K562 (cell line): ENCODE data around the gene KSR2. TPM values are rescaled to one million over a fixed set of nuclear protein-coding genes. Genes with fewer than 3 reads are reported as not detected.

Source experiments
- ATAC-seq: fragments of 200-7000 bp; cut with Tn5 transposase; 3 replicates; pipeline ENCODE4 v1.9.1; 2020; ENCODE audit warnings: moderate library complexity
- BruUV-seq: library from RNA; stranded (reverse); fragments of 400-500 nt; replicated peaks from 2 replicates; lab custom pipeline; 2021; lab: Mats Ljungman, UMichigan
- CTCF ChIA-PET: fragments of 300-600 bp; formaldehyde crosslinking; extraction: SDS; loops from one replicate; lab custom pipeline; 2021; ENCODE audit warnings: low intra/inter-chr PET ratio; lab: Yijun Ruan, JAX
- POLR2A ChIA-PET: fragments of 300-600, 350-650 bp; sonication (Branson Sonifier 250); formaldehyde crosslinking; extraction: SDS; loops from one replicate; lab custom pipeline; 2021; ENCODE audit warnings: antibody characterized with exemption, inconsistent platforms; lab: Yijun Ruan, JAX
- DNase-seq, 4 experiments: peaks; one replicate each; pipeline versions ENCODE4 v3.0.0 to v3.0.0-alpha.2; 2011 to 2018; ENCODE audit warnings: low spot score in 3 of 4, mixed read lengths in 3 of 4; ENCODE audit errors: extremely low read depth in 1 of 4
- FAIRE-seq: peaks from 2 replicates; lab custom pipeline; 2011; peaks lifted over from hg19 to GRCh38; lab: Jason Lieb, UNC
- H2AFZ ChIP-seq: 2 replicates; pipeline ENCODE4 v1.6.0; 2011; ENCODE audit warnings: low read depth, low read length, control low read depth, inconsistent platforms
- H3K27ac ChIP-seq: fragments of 200-600 bp; 3 replicates; pipeline ENCODE4 v1.8.0; 2011; ENCODE audit warnings: low read depth, mild to moderate bottlenecking, control low read depth, inconsistent platforms, low read length, moderate library complexity, mixed read lengths; ENCODE audit errors: extremely low read depth
- H3K27me3 ChIP-seq, 2 experiments: fragments of 300-600 bp in 1 of 2; 2 replicates in 1 of 2; 3 replicates in 1 of 2; pipeline versions ENCODE4 v1.6.0 to v1.8.0; 2011; ENCODE audit warnings: inconsistent platforms in 2 of 2, low read length in 2 of 2, mild to moderate bottlenecking in 1 of 2, mixed read lengths in 1 of 2, moderate library complexity in 1 of 2; ENCODE audit not compliant: control insufficient read depth in 2 of 2, insufficient read depth in 2 of 2
- H3K36me3 ChIP-seq: fragments of 300-600 bp; 3 replicates; pipeline ENCODE4 v1.8.0; 2011; ENCODE audit warnings: mild to moderate bottlenecking, low read length, inconsistent platforms; ENCODE audit not compliant: control insufficient read depth, insufficient read depth
- H3K4me1 ChIP-seq, 2 experiments: fragments of 200-600 bp in 1 of 2; replicated peaks in 1 of 2; 2 replicates in 1 of 2; 3 replicates in 1 of 2; pipeline versions ENCODE4 v1.5.1 to v1.8.0; 2011; ENCODE audit warnings: inconsistent platforms in 2 of 2, low read length in 2 of 2, mild to moderate bottlenecking in 1 of 2, mixed read lengths in 1 of 2, moderate library complexity in 1 of 2; ENCODE audit not compliant: control insufficient read depth in 2 of 2, insufficient read depth in 2 of 2
- H3K4me2 ChIP-seq: 2 replicates; pipeline ENCODE4 v1.6.1; 2011; ENCODE audit warnings: low read length, control low read depth, inconsistent platforms, mixed read lengths; ENCODE audit not compliant: insufficient read depth
- H3K4me3 ChIP-seq: fragments of 200-600 bp; sonication (generic), shearing (Covaris generic); 2 replicates; pipeline ENCODE4 v1.5.1; 2016; ENCODE audit warnings: control low read depth, inconsistent platforms
- H3K79me2 ChIP-seq: fragments of 200-600 bp; 3 replicates; pipeline ENCODE4 v1.8.0; 2011; ENCODE audit warnings: low read length, inconsistent platforms; ENCODE audit not compliant: control insufficient read depth, insufficient read depth
- H3K9ac ChIP-seq, 2 experiments: 2 replicates each; pipeline versions ENCODE4 v1.6.0 to v1.6.1; 2011; ENCODE audit warnings: low read depth in 2 of 2, low read length in 2 of 2, control low read depth in 1 of 2, inconsistent platforms in 1 of 2, mild to moderate bottlenecking in 1 of 2, mixed read lengths in 1 of 2; ENCODE audit not compliant: insufficient read depth in 1 of 2
- H3K9me1 ChIP-seq: one replicate; pipeline ENCODE4 v1.6.0; 2011; ENCODE audit warnings: inconsistent platforms, mild to moderate bottlenecking, low read length, moderate library complexity; ENCODE audit not compliant: control insufficient read depth, insufficient read depth
- H3K9me3 ChIP-seq: replicated peaks from 2 replicates; pipeline ENCODE4 v1.5.1; 2011; ENCODE audit warnings: low read depth, low read length, inconsistent platforms; ENCODE audit not compliant: control insufficient read depth, insufficient read depth
- H4K20me1 ChIP-seq: replicated peaks from 2 replicates; pipeline ENCODE4 v1.6.1; 2011; ENCODE audit warnings: low read length, inconsistent platforms, mixed read lengths; ENCODE audit not compliant: control insufficient read depth, insufficient read depth
- ATF3 ChIP-seq, 2 experiments: fragments of 450-650 bp in 1 of 2; sonication (generic) in 1 of 2; formaldehyde crosslinking in 1 of 2; IDR thresholded peaks in 1 of 2; conservative IDR thresholded peaks in 1 of 2; 2 replicates each; pipeline versions ENCODE4 v1.6.1 to v1.8.1; 2016 to 2023; ENCODE audit warnings: mild to moderate bottlenecking in 2 of 2, moderate library complexity in 2 of 2, inconsistent platforms in 1 of 2, missing genetic modification reagents in 1 of 2
- CREB1 ChIP-seq, 2 experiments: sonication (generic) in 1 of 2; formaldehyde crosslinking in 1 of 2; IDR thresholded peaks; 2 replicates each; pipeline versions ENCODE4 v1.6.1 to v1.8.0; 2012 to 2022; ENCODE audit warnings: inconsistent platforms in 1 of 2, mild to moderate bottlenecking in 1 of 2, missing genetic modification reagents in 1 of 2, moderate library complexity in 1 of 2
- EZH2 ChIP-seq: IDR thresholded peaks from 2 replicates; pipeline ENCODE4 v1.6.1; 2012; ENCODE audit warnings: low read depth, mild to moderate bottlenecking, inconsistent platforms, low read length, borderline replicate concordance
- HNRNPLL ChIP-seq: fragments of 200-400 bp; formaldehyde crosslinking; IDR thresholded peaks from 2 replicates; pipeline ENCODE4 v1.6.1; 2017; ENCODE audit warnings: low read length, low read depth, mild to moderate bottlenecking; ENCODE audit not compliant: poor library complexity, severe bottlenecking
- PHB ChIP-seq: fragments of 250-450 bp; sonication (Bioruptor Pico); IDR thresholded peaks from 2 replicates; pipeline ENCODE4 v1.5.0; 2021
- POLR3A ChIP-seq: IDR thresholded peaks from 2 replicates; pipeline ENCODE4 v1.6.1; 2011; ENCODE audit warnings: borderline replicate concordance, mild to moderate bottlenecking, moderate library complexity; ENCODE audit not compliant: insufficient read length, insufficient read depth; ENCODE audit errors: extremely low read depth
- PYGO2 ChIP-seq: fragments of 450-650 bp; IDR thresholded peaks from 2 replicates; pipeline ENCODE4 v1.6.1; 2016; ENCODE audit warnings: mild to moderate bottlenecking, missing genetic modification characterization, moderate library complexity, missing compliant biosample characterization
- SUPT5H ChIP-seq: fragments of 450-650 bp; IDR thresholded peaks from 2 replicates; pipeline ENCODE4 v1.6.1; 2016
- WHSC1 ChIP-seq: IDR thresholded peaks from one replicate; pipeline ENCODE4 v1.6.1; 2012; ENCODE audit warnings: low read length, control low read depth, inconsistent platforms
- ZFP36 ChIP-seq: fragments of 150-350 bp; IDR thresholded peaks from 2 replicates; pipeline ENCODE4 v1.6.1; 2018; ENCODE audit warnings: low read length, low read depth; ENCODE audit not compliant: partially characterized antibody
- ZNF253 ChIP-seq: fragments of 250-450 bp; sonication (Bioruptor Pico); conservative IDR thresholded peaks from 2 replicates; pipeline ENCODE4 v1.6.1; 2021; ENCODE audit warnings: mild to moderate bottlenecking
- ZNF507 ChIP-seq: conservative IDR thresholded peaks from 2 replicates; pipeline ENCODE4 v1.6.1; 2017; ENCODE audit warnings: missing genetic modification characterization, missing compliant biosample characterization
- ZNF707 ChIP-seq: fragments of 250-450 bp; sonication (Bioruptor Pico); conservative IDR thresholded peaks from 2 replicates; pipeline ENCODE4 v1.8.0; 2022; ENCODE audit warnings: inconsistent platforms, mild to moderate bottlenecking, moderate library complexity
- ZZZ3 ChIP-seq: fragments of 450-650 bp; IDR thresholded peaks from 2 replicates; pipeline ENCODE4 v1.6.1; 2016; ENCODE audit warnings: antibody characterized with exemption, mild to moderate bottlenecking, moderate library complexity
- WGBS: fragments of 100-300 bp; shearing (Covaris generic); methylation state at CpG from one replicate; pipeline ENCODE4 v1.1.6; 2016; ENCODE audit warnings: low coverage, mixed read lengths; ENCODE audit not compliant: insufficient coverage; ENCODE audit errors: missing lambda C conversion rate; 5-methylcytosine and 5-hydroxymethylcytosine counted together
- in situ Hi-C: fragments of 300-500 bp; cut with MboI; formaldehyde crosslinking; loops from 4 replicates; pipeline ENCODE4 v1.15.0; 2018; ENCODE audit warnings: inconsistent platforms, mixed read lengths
- intact Hi-C: fragments of 100-400 bp; cut with micrococcal nuclease; formaldehyde crosslinking; loops from 2 replicates; pipeline ENCODE4 v1.14.2; 2022
- polyA plus RNA-seq, 8 experiments: library from polyadenylated mRNA; depleted of rRNA in 4 of 8; stranded (reverse) in 5 of 8; unstranded in 3 of 8; fragments of >200 nt; fragmentation: Nextera tagmentation in 2 of 8; fragmentation: Illumina TruSeq in 1 of 8; extraction: Ambion mirVana in 2 of 8; extraction: Trizol in 1 of 8; gene quantifications; 2 replicates each; pipeline versions ENCODE4 v1.2.1 to v1.2.3, GENCODE V29; 2011 to 2014; ENCODE audit warnings: inconsistent platforms in 1 of 8, missing spikeins in 1 of 8
- total RNA-seq, 7 experiments: library from RNA; depleted of rRNA in 6 of 7; stranded (reverse); fragments of >200 nt in 6 of 7; fragmentation: Illumina TruSeq in 2 of 7; extraction: Trizol in 2 of 7; gene quantifications; 2 replicates each; pipeline versions ENCODE4 v1.2.1 to v1.2.3, GENCODE V29; 2011 to 2021; ENCODE audit warnings: low replicate concordance in 1 of 7
- TF ChIP-seq, protein P1 (sequence below), 2 experiments: IDR thresholded peaks; 2 replicates each; pipeline ENCODE4 v1.6.1; 2012; ENCODE audit warnings: improper control_type of control experiment in 2 of 2, low read depth in 2 of 2, low read length in 2 of 2, borderline replicate concordance in 1 of 2
- TF ChIP-seq, protein P2 (sequence below): fragments of 250-450 bp; sonication (Bioruptor Pico); IDR thresholded peaks from 2 replicates; pipeline ENCODE4 v1.4.0; 2020; ENCODE audit warnings: borderline replicate concordance

KSR2 gene
- total and polyA plus RNA-seq, 9 of the 15 experiments (the other 6 are each of a cell fraction or from before 2014, with no cell fraction given), result not detected

DNA sequence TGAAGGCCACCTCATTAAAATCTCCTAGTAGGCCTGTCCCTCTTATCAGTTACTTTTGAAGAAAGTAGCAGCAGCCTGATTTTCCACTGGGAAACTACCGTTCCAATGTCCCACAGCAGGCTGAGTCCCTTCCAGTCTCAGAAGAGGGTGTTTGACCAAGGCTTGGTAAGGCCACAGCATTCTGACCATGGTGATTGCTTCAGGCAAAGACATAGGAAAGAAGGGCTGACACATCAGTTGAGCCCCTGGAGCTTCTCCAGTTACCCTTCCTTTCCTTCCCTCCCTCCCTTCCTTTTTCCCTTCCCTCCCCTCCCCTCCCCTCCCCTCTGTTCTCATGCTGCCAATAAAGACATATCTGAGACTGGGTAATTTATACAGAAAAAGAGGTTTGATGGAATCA is 373.0 kb downstream of the KSR2 start:
- Histone ChIP-seq H2AFZ (no peak overlapping the region), H3K27me3 (peaks cover 0 to 11% of the 10 kb centered on the region in 2 experiments; a peak in 1 of 5 replicates), H3K27ac (no peak overlapping the region), H3K4me2 (no peak overlapping the region), H3K4me1 (no peaks in the 10 kb centered on the region), H3K9ac (no peak overlapping the region), H4K20me1 (no peaks in the 10 kb centered on the region), H3K36me3 (no peaks in the 10 kb centered on the region), H3K9me3 (no peaks in the 10 kb centered on the region), H3K4me3 (no peak overlapping the region), H3K79me2 (no peaks in the 10 kb centered on the region), H3K9me1 (no peaks in the 10 kb centered on the region)
- intact Hi-C loops, result loop anchor here (10.0 kb wide), 1 partner anchor 239 kb away; no protein-coding TSS in a partner anchor
- FAIRE-seq (no peak), ATAC-seq (no peak), DNase-seq (no peak)
- 0% methylated on average over 1 of the region's 1 CpG for WGBS
- in situ Hi-C loops, result no loop called here
- BruUV-seq, result no TSS peak
- ChIA-PET CTCF (no interaction called here), POLR2A (interaction anchor here (0.8 kb wide), 1 partner anchor 14 kb away, joined by 3 read pairs; no protein-coding TSS in a partner anchor)
- TF ChIP-seq PYGO2 (tag) (no peak), POLR3A (no peak), PHB (no peak), ZNF253 (CRISPR knock-in tag) (no peak), WHSC1 (no peak), CREB1 (IDR thresholded peaks at IDR 0.05) (no peak), CREB1 (CRISPR knock-in tag; IDR thresholded peaks at IDR 0.05) (no peak), SUPT5H (no peak), ATF3 (IDR thresholded peaks at IDR 0.05) (no peak), ATF3 (CRISPR knock-in tag; conservative IDR thresholded peaks at IDR 0.05) (no peak), EZH2 (no peak), ZZZ3 (no peak), HNRNPLL (no peak), ZFP36 (no peak), ZNF707 (no peak), ZNF507 (tag) (no peak)
- TF ChIP-seq, protein P1, sequence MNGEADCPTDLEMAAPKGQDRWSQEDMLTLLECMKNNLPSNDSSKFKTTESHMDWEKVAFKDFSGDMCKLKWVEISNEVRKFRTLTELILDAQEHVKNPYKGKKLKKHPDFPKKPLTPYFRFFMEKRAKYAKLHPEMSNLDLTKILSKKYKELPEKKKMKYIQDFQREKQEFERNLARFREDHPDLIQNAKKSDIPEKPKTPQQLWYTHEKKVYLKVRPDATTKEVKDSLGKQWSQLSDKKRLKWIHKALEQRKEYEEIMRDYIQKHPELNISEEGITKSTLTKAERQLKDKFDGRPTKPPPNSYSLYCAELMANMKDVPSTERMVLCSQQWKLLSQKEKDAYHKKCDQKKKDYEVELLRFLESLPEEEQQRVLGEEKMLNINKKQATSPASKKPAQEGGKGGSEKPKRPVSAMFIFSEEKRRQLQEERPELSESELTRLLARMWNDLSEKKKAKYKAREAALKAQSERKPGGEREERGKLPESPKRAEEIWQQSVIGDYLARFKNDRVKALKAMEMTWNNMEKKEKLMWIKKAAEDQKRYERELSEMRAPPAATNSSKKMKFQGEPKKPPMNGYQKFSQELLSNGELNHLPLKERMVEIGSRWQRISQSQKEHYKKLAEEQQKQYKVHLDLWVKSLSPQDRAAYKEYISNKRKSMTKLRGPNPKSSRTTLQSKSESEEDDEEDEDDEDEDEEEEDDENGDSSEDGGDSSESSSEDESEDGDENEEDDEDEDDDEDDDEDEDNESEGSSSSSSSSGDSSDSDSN (IDR thresholded peaks at IDR 0.05; ENCODE audit: borderline replicate concordance in 1 of 2, low read depth in 2 of 2, low read length in 2 of 2), result no peak
- TF ChIP-seq, protein P2, sequence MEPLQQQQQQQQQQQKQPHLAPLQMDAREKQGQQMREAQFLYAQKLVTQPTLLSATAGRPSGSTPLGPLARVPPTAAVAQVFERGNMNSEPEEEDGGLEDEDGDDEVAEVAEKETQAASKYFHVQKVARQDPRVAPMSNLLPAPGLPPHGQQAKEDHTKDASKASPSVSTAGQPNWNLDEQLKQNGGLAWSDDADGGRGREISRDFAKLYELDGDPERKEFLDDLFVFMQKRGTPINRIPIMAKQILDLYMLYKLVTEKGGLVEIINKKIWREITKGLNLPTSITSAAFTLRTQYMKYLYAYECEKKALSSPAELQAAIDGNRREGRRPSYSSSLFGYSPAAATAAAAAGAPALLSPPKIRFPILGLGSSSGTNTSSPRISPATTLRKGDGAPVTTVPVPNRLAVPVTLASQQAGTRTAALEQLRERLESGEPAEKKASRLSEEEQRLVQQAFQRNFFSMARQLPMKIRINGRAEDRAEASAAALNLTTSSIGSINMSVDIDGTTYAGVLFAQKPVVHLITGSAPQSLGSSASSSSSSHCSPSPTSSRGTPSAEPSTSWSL (CRISPR knock-in tag), result no peak
